GM19395 (cell line): ENCODE measurements around the gene PYCR2.
A peak's percentile ranks its signal among the peaks of the same experiment; 100 is the strongest.
"Not testable (repeated sequence)": the region's sequence is repeated elsewhere in the genome, so short reads cannot be mapped to it uniquely, and the experiment has no call there.

Experiments
- ATAC-seq: cut with Tn5 transposase; IDR thresholded peaks from one replicate; pipeline ENCODE4 v1.9.1; 2021; ENCODE audit warnings: mild to moderate bottlenecking, moderate library complexity; ENCODE audit not compliant: unreplicated experiment

The PYCR2 gene

GRCh38 chr1:225923692-225924555 is at the start of gene PYCR2:
TSS of gene PYCR2 (minus strand) at chr1:225924250. CDS start at chr1:225924110, 140 bp downstream.
- peak; percentile 98 for ATAC-seq

- ATAC-seq = no peak
These were observed 49.1 kb upstream of the PYCR2 start for GRCh38 chr1:225973158-225973557.

DNA sequence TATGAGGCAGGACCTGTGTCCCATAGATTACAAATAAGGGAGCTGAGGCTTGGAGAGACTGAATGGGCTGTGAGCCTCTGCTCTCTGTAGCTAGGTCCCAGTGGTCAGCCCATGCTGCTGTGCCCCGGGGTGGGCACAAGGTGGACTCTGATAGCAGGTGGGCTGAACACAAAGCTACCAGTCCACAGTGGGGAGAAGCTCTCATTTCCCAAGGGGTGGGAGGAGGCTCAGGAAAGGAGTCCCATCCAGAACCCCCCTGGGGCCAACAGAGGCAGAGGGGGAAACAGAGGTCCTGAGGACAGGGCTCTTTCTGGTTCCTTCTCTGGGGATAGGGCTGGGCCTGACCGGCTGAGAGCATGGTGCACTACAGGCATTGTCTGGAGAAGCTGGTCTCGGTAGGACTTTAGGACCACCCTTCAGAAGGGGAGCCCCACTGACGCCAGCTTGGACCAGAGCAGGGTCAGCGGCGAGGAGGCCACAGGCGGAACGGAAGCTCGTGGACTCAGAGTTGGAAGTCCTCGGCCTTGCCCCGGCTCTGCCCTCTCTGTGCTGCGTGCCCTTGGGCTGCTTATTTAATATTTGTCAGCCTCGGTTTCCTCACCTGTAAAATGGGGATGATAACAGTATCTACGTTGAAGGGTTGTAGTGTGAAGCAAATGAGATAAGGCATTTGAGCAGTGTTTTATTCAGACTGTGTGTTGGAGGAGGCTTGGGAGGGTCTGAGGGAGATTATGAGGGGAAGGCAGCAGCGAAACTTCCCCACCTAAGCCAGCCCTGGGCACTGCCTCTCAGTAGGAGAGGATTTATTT is 48.5 kb upstream of the PYCR2 start:
- ATAC-seq = no peak

DNA sequence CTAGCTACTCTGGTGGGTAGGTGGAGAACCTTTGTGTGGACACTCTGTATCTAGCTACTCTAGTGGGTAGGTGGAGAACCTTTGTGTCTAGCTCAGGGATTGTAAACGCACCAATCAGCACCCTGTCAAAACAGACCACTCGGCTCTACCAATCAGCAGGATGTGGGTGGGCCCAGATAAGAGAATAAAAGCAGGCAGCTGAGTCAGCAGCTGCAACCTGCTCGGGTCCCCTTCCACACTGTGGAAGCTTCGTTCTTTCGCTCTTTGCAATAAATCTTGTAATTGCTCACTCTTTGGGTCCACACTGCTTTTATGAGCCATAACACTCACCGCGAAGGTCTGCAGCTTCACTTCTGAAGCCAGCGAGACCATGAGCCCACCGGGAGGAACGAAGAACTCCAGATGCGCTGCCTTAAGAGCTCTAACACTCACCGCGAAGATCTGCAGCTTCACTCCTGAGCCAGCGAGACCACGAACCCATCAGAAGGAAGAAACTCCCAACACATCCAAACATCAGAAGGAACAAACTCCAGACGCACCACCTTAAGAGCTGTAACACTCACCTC is 46.6 kb upstream of the PYCR2 start:
- ATAC-seq = not testable (repeated sequence)

- not testable (repeated sequence) for ATAC-seq
These were observed 45.7 kb upstream of the PYCR2 start for GRCh38 chr1:225969751-225970150.

DNA sequence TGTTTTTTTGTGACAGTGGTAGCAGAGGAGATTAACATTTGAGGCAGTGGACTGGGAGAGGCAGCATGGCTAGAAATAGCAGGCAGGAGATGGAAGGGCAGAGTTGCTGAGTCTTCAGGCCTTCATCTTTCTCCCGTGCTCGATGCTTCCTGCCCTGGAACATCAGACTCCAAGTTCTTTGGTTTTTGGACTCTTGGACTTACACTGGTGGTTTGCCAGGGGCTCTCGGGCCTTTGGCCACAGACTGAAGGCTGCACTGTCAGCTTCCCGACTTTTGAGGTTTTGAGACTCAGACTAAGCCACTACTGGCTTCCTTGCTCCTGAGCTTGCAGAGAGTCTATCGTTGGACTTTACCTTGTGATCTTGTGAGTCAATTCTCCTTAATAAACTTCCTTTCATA is 41.2 kb upstream of the PYCR2 start:
- no peak for ATAC-seq

DNA sequence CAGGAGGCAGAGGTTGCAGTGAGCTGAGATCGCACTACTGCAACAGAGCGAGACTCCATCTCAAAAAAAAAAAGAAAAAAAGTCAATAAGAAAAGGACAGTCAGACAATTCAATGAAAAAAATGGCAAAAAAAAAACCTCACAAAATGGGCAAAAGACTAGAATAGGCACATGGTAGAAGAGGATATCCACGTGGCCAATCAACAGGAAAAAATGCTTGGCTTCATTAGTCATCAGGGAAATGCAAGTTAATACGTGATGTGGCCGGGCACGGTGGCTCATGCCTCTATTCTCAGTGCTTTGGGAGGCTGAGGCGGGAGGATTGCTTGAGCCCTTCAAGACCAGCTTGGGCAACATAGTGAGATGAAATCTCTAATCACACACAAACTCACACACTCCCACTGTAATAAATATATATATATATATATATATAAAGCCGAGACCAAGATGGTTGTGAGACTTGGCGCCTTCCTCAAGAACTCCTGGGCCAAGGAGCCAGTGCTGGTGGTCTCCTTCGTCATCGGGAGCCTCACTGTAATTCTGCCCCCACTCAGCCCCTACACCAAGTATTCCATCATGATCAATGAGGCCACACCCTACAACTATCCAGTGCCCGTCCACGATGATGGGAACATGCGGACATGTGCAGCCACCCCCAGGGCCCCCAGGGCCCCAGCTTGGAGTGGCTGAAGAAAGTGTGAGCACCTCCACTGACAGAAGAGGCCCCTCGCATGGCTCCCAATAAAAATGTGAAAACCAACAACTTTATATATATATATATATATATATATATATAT is 39.9 kb upstream of the PYCR2 start:
- ATAC-seq = no peak

DNA sequence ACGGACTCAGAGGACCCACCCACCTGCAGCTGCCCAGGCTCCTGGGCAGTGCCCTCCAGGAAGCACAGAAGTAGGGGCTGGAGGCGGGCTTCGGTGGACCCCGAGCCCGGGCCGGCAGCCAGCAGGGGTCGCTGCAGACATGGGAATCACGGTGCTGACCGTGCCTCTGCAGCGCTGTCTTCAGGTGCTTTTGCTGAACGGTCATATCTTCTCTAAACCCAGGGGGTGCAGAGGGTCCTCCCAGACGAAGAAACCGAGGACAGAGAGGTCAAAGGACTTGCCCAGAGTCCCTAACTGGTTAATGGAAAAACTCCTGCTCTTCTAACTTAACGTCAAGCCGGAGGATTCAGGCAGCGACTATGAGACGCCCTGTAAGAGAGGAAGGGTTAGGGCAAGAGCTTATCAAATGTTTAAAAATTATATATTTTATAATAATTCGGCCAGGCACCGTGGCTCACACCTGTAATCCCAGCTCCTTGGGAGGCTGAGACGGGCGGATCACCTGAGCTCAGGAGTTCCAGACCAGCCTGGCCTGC is 38.5 kb upstream of the PYCR2 start:
- ATAC-seq = peak; percentile 87

DNA sequence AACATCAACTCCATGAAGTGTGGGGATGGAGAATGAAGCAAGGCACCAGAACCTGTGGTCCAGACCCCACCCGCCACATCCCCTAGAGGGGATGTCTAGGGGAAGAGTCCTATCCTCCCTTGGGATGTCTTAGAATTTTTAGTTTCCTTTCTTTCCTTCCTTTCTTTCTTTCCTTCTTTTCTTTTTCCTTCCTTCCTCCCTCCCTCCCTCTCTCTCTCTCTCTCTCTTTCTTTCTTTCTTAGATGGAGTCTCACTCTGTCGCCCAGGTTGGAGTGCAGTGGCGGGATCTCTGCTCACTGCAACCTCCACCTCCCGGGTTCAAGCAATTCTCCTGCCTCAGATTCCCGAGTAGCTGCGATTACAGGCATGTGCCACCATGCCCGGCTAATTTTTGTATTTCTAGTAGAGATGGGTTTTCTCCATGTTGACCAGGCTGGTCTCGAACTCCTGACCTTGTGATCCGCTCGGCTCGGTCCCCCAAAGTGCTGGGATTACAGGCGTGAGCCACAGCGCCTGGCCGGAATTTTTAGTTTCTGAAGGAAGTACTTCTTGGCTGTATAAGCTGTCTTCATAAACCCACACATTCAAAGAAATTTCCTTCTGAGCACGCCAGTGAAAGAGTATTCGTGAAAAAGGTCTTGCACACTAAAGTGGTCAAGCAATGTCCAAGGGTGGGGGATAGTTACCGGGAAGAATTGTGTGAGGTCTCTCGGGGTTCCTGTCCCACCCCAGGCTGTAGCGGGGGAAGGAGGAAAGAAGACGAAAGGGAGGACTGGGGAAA is 37.8 kb upstream of the PYCR2 start:
- ATAC-seq = no peak

GRCh38 chr1:225958041-225958440 is 34.0 kb upstream of the PYCR2 start:
- no peak for ATAC-seq

- no peak for ATAC-seq
These were observed 30.7 kb upstream of the PYCR2 start for GRCh38 chr1:225954753-225955152.

DNA sequence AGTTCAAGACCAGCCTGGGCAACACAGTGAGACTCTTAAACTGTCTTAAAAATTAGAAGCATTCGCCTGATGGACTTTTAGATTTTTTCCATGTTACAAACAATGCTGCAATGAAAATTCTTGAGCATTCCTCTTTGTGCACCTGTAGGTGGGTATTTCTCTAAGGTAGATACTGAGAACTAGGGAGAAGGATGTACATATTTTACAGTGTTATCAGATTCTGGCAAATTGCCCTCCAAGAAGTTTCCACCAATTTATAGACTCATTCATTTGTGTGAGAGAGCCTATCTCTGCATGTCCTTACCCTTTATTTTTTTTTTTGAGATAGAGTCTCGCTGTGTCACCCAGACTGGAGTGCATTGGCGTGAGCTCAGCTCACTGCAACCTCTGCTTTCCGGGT is 29.3 kb upstream of the PYCR2 start:
- no peak for ATAC-seq

DNA sequence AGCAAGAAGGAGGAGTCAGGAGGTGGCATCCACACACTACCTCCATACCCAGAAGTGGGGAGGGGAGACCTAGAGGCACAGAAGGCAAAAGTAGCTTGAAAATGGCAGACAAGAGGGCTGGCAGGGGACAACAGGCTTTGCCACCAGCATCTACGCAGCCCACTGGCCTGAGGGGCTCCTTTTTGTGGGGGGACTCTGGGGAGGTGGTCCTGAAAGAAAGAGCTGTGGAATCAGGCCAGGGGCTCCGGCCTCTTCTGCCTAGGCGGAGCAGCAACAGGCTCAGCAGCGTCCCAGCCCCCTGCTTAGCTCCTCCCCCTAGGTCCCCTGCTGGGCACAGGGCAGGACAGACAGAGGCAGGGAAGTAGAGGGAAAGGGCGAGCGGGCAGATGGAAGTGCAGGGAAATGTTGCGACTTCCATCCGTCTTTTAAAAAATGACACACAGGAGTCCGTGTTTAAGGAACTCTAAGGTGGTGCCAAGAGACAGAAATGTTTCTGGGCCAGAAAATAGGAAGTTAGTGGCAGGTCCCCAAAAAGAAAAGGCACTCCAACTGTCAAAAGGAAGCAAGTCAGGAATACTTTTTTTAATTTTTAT is 27.0 kb upstream of the PYCR2 start:
- no peak for ATAC-seq

DNA sequence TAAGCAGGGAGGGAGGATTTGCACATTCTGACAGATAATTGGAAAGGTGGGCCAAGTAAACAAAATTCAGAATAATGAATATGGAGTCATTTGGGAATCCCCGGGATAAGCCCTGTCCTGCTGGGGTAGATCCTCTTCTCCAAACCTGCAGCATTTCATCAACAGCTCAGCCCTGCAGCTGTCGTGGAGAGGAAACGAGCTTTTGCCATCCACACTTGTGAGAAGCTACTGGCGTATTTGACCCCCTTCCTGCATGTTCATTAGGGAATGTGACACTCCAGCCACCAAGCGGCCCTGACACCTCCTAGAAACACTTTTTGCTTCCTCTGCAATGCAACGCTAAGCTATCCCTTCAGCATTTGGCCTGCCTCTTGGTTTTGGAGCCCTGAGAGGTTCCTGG is 25.0 kb upstream of the PYCR2 start:
- ATAC-seq = no peak

GRCh38 chr1:225946803-225947202 is 22.8 kb upstream of the PYCR2 start:
- no peak for ATAC-seq

DNA sequence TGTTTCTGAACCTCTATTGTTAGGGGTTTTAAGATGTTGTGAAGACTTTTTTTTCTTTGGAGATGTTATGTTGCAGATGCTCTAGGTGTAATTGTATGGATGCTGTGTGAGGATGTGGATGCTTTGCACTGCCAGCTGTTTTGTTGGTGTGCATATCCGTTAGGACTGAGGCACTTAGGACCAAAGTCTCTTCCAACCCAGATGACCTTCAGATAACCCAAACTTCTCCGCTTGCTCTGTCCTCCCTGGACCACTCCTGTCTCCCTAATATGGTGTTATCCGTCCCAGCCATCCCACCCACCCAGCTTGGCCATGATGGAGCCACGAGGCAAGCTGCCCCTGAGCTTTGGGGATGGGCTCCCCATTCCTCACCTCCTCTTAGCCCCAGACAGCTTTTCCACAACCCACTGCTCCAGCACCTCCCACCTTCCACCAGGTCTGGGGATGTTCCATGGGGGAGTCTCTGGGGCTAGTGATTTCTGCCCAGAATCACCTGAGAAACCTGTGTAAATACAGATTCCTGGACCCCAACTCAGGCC is 22.1 kb upstream of the PYCR2 start:
- no peak for ATAC-seq

DNA sequence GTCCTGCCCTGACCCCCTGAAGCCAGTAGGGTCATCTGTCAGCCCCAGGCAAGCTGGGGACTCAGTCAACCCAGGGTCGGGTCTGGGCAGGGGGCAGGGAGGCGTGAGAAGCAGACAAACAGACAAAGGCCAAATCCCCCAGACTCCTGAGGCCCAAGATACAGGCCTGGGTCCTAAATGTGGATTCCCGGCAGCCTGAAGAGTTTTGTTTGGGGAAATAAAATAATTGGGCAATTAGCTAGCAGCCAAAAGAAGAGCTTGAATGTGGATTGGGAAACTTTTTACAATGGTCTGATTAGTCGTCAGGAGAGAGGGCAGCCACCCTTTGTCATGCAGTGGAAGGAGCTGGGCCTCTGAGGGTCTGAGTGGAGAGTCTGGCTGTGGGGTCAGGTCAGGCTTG is 21.5 kb upstream of the PYCR2 start:
- no peak for ATAC-seq

DNA sequence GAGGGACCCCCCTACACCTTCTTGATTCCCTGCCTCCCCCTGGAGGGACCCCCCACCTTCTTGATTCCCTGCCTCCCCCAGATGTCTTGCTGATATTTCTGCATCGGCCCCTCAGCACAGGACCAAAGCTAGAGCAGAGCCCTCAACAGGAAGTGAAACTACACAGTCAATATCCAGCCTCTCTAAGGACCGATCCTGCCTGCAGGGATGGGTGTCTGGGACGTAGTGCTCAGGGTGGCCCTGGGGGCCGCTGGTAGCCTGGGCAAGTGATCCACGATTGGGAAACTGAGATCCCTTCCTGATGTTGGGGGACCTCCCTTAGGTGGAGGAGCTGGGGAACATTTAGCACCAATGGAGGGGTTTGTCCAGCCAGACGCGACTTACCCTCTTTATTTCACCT is 20.9 kb upstream of the PYCR2 start:
- peak; percentile 74 for ATAC-seq

- no peak for ATAC-seq
These were observed 20.3 kb upstream of the PYCR2 start for GRCh38 chr1:225944387-225944786.
